Astrocyte of the cerebellum (primary cell): ENCODE results near the gene TMPO.
"Not testable (repeated sequence)": the region's sequence is repeated elsewhere in the genome, so short reads cannot be mapped to it uniquely, and the experiment has no call there.

Experiments used
- DNase-seq: peaks from one replicate; pipeline ENCODE4 v3.0.0-alpha.2; 2011; ENCODE audit warnings: low read depth
- H3K4me3 ChIP-seq: 2 replicates; pipeline ENCODE4 v1.5.1; 2011; ENCODE audit warnings: mild to moderate bottlenecking, low read depth, low read length, moderate library complexity
- in situ Hi-C: cut with HindIII; loops from 2 replicates; pipeline ENCODE4 v1.10.0; 2017; ENCODE audit warnings: low sequenced_read_pairs
- TF ChIP-seq, protein P1 (sequence below): IDR thresholded peaks from 2 replicates; pipeline ENCODE4 v1.5.1; 2012; ENCODE audit warnings: low read length, low read depth, moderate library complexity, mild to moderate bottlenecking; ENCODE audit errors: missing control alignments

Gene TMPO

DNA sequence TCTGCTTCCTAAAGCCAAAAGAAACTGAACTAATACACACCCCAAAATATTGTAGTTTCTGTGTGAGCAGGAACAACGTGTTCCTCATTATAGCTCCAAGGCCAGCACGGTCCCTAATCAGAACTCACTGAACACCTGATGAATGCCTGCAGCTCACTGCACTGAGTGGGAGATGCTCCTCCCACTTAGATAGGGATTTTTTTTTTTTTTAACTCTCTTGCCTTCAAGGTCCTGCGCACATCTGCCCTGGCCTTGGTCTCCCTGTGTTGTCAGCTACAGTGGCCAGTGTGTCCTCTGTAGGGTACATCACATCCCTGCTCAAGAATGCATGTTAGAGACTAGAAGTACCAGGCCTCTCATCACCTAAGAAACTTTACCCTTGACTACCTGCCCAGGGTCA lies 44.3 kb upstream of the TMPO start:
- in situ Hi-C loops = no loop called here
- TF ChIP-seq, protein P1, sequence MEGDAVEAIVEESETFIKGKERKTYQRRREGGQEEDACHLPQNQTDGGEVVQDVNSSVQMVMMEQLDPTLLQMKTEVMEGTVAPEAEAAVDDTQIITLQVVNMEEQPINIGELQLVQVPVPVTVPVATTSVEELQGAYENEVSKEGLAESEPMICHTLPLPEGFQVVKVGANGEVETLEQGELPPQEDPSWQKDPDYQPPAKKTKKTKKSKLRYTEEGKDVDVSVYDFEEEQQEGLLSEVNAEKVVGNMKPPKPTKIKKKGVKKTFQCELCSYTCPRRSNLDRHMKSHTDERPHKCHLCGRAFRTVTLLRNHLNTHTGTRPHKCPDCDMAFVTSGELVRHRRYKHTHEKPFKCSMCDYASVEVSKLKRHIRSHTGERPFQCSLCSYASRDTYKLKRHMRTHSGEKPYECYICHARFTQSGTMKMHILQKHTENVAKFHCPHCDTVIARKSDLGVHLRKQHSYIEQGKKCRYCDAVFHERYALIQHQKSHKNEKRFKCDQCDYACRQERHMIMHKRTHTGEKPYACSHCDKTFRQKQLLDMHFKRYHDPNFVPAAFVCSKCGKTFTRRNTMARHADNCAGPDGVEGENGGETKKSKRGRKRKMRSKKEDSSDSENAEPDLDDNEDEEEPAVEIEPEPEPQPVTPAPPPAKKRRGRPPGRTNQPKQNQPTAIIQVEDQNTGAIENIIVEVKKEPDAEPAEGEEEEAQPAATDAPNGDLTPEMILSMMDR = no peak
- no peak for DNase-seq

DNA sequence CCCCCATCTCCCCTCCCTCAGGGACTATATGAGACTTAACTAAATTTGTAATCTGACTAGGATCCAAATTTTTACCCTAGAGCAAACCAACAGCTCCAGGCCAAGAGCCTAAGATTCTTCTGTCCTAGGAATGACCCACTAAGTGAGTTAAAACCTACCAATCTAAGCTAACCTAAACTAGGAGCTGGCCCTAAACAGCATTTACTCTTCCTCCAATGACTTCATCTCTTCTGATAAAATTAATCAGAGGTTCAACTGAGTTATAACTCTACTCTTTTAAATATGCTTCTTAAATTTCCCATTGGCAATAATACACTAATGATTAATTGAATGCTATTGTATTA lies 39.9 kb upstream of the TMPO start:
- H3K4me3 ChIP-seq = no peak overlapping the region
- TF ChIP-seq, protein P1 = no peak
- no peak for DNase-seq
- in situ Hi-C loops = no loop called here

More for the DNA sequence above, 44.3 kb upstream of the TMPO start:
- H3K4me3 ChIP-seq = no peak overlapping the region

DNA sequence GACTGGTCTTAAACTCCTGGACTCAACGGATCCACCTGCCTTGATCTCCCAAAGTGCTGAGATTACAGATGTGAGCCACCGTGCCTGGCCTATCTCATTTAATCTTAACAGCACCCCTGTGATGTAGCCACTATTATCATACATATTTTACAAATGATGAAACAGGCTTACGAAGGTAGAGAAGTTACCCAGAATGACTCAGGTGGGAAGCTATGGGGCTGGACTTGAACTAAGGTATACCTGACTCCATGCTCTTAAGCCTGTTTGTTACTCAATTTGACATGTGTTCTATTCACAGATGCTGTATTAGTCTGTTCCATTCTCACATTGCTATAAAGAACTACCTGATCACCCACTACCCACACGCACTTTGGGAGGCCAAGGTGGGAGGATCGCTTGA lies 36.8 kb upstream of the TMPO start:
- no peak for DNase-seq
- no peak overlapping the region for H3K4me3 ChIP-seq
- in situ Hi-C loops = no loop called here
- TF ChIP-seq, protein P1 = no peak

DNA sequence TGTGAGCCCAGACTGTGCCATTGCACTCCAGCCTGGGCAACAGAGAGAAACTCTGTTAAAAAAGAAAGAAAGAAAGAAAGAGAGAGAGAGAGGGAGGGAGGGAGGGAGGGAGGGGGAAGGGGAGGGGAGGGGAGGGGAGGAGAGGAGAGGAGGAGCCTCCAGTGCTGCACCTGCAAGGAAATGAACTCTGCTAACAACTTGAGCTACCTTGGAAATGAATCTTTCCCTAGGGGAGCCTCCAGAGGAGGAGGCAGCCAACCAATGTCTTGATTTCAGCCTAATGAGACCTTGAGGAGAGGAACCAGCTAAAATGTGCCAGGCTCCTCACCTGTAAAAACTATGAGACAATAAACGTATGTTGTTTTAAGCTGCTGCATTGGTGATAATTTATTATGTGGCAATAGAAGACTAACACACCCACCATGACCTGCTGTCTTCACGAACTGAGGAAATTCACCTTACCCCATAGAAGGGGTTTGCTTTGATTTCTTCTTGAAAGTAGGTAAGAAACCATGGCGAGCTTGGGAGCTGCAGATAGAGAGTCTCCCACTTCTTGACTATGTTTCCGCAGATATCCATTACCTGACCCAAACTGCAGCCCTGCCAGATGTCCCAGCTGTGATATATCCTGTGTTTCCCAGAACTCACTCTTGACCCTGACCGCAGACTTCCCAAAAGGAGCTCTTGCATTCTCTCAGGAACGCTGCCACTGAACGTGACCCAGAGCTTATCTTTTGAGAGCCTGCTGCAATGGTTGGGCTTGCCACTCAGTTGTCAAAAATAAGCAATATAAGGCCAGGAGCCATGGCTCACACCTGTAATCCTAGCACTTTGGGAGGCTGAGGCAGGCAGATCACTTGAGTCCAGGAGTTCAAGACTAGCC lies 31.5 kb upstream of the TMPO start:
- DNase-seq = no peak
- H3K4me3 ChIP-seq = no peak overlapping the region
- TF ChIP-seq, protein P1 = no peak
- in situ Hi-C loops = no loop called here

DNA sequence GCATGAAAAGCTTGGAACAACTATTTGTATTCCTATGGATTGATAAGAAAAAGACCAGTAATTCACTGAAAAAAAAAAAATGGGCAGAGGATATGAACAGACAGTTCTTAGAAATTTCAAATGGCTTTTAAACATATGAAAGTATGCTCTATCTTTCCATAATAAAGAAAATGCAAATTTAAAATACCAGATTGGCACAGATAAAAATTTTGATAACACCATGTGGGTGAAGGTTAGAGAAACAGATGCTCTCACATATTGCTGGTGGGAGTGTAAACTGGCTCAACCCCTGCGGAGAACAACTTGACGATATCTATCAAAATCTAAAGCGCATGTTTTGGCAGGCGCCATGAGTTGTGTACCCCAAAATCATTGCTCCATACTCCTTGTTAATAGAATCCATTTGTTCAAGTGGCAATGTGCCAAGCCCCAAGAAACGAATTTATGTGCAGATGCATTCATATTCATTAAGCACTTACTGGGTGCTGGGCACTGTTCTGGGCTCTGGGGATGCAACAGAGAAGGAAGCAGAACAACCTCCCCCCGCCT lies 29.5 kb upstream of the TMPO start:
- in situ Hi-C loops = no loop called here
- DNase-seq = no peak
- TF ChIP-seq, protein P1 = no peak
- no peak overlapping the region for H3K4me3 ChIP-seq

DNA sequence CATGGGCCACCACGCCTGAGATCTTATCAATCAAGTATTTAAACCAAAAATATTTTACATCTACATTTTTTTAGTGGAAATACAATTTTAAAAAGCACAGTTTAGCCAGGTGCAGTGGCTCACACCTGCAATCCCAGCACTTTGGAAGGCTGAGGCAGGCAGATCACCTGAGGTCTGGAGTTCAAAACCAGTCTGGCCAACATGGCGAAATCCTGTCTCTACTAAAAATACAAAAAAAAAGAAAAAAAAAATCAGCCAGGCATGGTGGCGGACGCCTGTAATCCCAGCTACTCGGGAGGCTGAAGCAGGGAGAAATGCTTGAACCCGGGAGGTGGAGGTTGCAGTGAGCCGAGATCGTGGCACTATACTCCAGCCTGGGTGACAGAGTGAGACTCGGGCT lies 27.0 kb upstream of the TMPO start:
- in situ Hi-C loops, DNase-seq, H3K4me3 ChIP-seq: not testable (repeated sequence)

DNA sequence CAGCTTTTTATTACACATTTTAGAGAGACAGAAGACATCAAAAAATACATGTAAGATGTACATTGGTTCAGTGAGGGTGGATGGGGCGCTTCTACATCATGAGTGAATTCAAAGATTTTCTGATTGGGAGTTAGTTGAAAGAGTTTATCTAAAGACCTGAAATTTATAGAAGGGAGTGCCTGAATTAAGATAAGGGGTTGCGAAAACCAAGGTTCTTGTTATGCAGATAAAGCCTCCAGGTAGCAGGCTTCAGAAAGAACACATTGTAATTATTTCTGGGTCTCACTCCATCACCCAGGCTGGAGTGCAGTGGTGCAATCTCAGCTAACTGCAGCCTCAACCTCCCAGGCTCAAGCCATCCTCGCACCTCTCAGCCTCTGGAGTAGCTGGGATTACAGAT lies 26.2 kb upstream of the TMPO start:
- TF ChIP-seq, protein P1 = no peak
- H3K4me3 ChIP-seq = no peak overlapping the region
- no peak for DNase-seq
- in situ Hi-C loops = no loop called here
